Mesendoderm (in vitro differentiated cells): ENCODE measurements around the gene FUT2.

Source experiments
- DNase-seq: peaks from one replicate; pipeline ENCODE4 v3.0.0; 2013
- H2AK5ac ChIP-seq: 2 replicates; pipeline ENCODE4 v1.6.1; 2013; ENCODE audit warnings: low read length, inconsistent platforms
- H2BK120ac ChIP-seq: 2 replicates; pipeline ENCODE4 v1.6.1; 2013; ENCODE audit warnings: low read depth, mild to moderate bottlenecking, low read length, moderate library complexity, mixed read lengths
- H2BK15ac ChIP-seq: replicated peaks from 2 replicates; pipeline ENCODE4 v1.6.1; 2013; ENCODE audit warnings: low read depth, mild to moderate bottlenecking, moderate library complexity
- H2BK5ac ChIP-seq: 2 replicates; pipeline ENCODE4 v1.6.1; 2013; ENCODE audit warnings: low read length, inconsistent platforms
- H3K18ac ChIP-seq: 2 replicates; pipeline ENCODE4 v1.6.1; 2013; ENCODE audit warnings: mild to moderate bottlenecking, low read length, mixed read lengths
- H3K23ac ChIP-seq: one replicate; pipeline ENCODE4 v1.6.1; 2013; ENCODE audit warnings: low read length
- H3K27ac ChIP-seq: 2 replicates; pipeline ENCODE4 v1.5.1; 2013; ENCODE audit warnings: low read depth, mild to moderate bottlenecking, inconsistent platforms, low read length, moderate library complexity
- H3K27me3 ChIP-seq: 2 replicates; pipeline ENCODE4 v1.6.1; 2013; ENCODE audit warnings: low read length, control low read depth, mild to moderate bottlenecking, inconsistent platforms; ENCODE audit not compliant: insufficient read depth, poor library complexity
- H3K36me3 ChIP-seq: 2 replicates; pipeline ENCODE4 v1.6.1; 2013; ENCODE audit warnings: low read length, inconsistent platforms; ENCODE audit not compliant: control insufficient read depth, insufficient read depth
- H3K4ac ChIP-seq: one replicate; pipeline ENCODE4 v1.6.1; 2013; ENCODE audit warnings: low read depth, mild to moderate bottlenecking, low read length, moderate library complexity
- H3K4me1 ChIP-seq: 2 replicates; pipeline ENCODE4 v1.6.1; 2013; ENCODE audit warnings: low read depth, low read length, inconsistent platforms; ENCODE audit not compliant: control insufficient read depth
- H3K4me2 ChIP-seq: 2 replicates; pipeline ENCODE4 v1.6.1; 2013; ENCODE audit warnings: low read length
- H3K4me3 ChIP-seq: 2 replicates; pipeline ENCODE4 v1.5.1; 2013; ENCODE audit warnings: mild to moderate bottlenecking, low read length
- H3K56ac ChIP-seq: one replicate; pipeline ENCODE4 v1.6.1; 2013; ENCODE audit warnings: low read length
- H3K79me1 ChIP-seq: 2 replicates; pipeline ENCODE4 v1.6.1; 2013; ENCODE audit warnings: low read length, inconsistent platforms
- H3K79me2 ChIP-seq: 2 replicates; pipeline ENCODE4 v1.6.1; 2013; ENCODE audit warnings: mild to moderate bottlenecking, low read length; ENCODE audit not compliant: control insufficient read depth, insufficient read depth
- H3K9ac ChIP-seq: 2 replicates; pipeline ENCODE4 v1.6.1; 2013; ENCODE audit warnings: low read length, inconsistent platforms
- H4K5ac ChIP-seq: one replicate; pipeline ENCODE4 v1.6.1; 2013; ENCODE audit warnings: low read length
- H4K8ac ChIP-seq: one replicate; pipeline ENCODE4 v1.6.1; 2013; ENCODE audit warnings: low read depth, mild to moderate bottlenecking, control low read depth, low read length, moderate library complexity
- WGBS: extraction: QIAGEN DNeasy Blood & Tissue Kit; methylation state at CpG from one replicate; pipeline ENCODE4 v1.1.7; 2013; ENCODE audit warnings: low lambda C conversion rate, missing lambda C conversion rate; ENCODE audit not compliant: insufficient coverage; ENCODE audit errors: extremely low coverage; 5-methylcytosine and 5-hydroxymethylcytosine counted together

FUT2 gene

GRCh38 chr19:48659768-48660167 lies 36.0 kb upstream of the FUT2 start:
- H2BK120ac ChIP-seq: no peak overlapping the region
- H3K27me3 ChIP-seq: no peaks in the 10 kb centered on the region
- H3K4me3 ChIP-seq: no peak overlapping the region
- no peaks in the 10 kb centered on the region for H3K36me3 ChIP-seq
- no peak overlapping the region for H4K5ac ChIP-seq
- H2AK5ac ChIP-seq: no peak overlapping the region
- H3K4me2 ChIP-seq: no peak overlapping the region
- H3K18ac ChIP-seq: no peak overlapping the region
- H4K8ac ChIP-seq: no peak overlapping the region
- no peaks in the 10 kb centered on the region for H3K79me1 ChIP-seq
- no peak overlapping the region for H3K56ac ChIP-seq
- H3K4me1 ChIP-seq: peaks cover 5% of the 10 kb centered on the region
- no peak overlapping the region for H3K4ac ChIP-seq
- no CpG with 5 or more reads among the region's 5 CpGs for WGBS
- no peak overlapping the region for H2BK5ac ChIP-seq
- H3K9ac ChIP-seq: no peak overlapping the region
- H2BK15ac ChIP-seq: no peak overlapping the region
- no peak overlapping the region for H3K27ac ChIP-seq
- H3K23ac ChIP-seq: no peak overlapping the region
- H3K79me2 ChIP-seq: no peaks in the 10 kb centered on the region
- DNase-seq: no peak

- Histone ChIP-seq H2AK5ac (no peak overlapping the region), H3K18ac (no peak overlapping the region), H4K8ac (no peak overlapping the region), H3K23ac (no peak overlapping the region), H3K27me3 (no peaks in the 10 kb centered on the region), H3K4me1 (peaks cover 5% of the 10 kb centered on the region), H3K56ac (no peak overlapping the region), H2BK5ac (no peak overlapping the region), H2BK120ac (no peak overlapping the region), H3K4ac (no peak overlapping the region), H4K5ac (no peak overlapping the region), H3K9ac (no peak overlapping the region), H3K4me2 (no peak overlapping the region), H3K79me2 (no peaks in the 10 kb centered on the region), H3K36me3 (no peaks in the 10 kb centered on the region), H3K27ac (no peak overlapping the region), H2BK15ac (no peak overlapping the region), H3K4me3 (no peak overlapping the region), H3K79me1 (no peaks in the 10 kb centered on the region)
- no CpG with 5 or more reads among the region's 35 CpGs for WGBS
- DNase-seq: peak; percentile 86
Observed at GRCh38 chr19:48660852-48661710, 34.7 kb upstream of the FUT2 start.

GRCh38 chr19:48661711-48662090 lies 34.1 kb upstream of the FUT2 start:
- no peak overlapping the region for H3K9ac ChIP-seq
- no peaks in the 10 kb centered on the region for H3K79me2 ChIP-seq
- H3K27ac ChIP-seq: no peak overlapping the region
- no peak overlapping the region for H4K8ac ChIP-seq
- H3K79me1 ChIP-seq: no peaks in the 10 kb centered on the region
- H3K27me3 ChIP-seq: no peaks in the 10 kb centered on the region
- no peak overlapping the region for H2BK15ac ChIP-seq
- no peak overlapping the region for H3K18ac ChIP-seq
- no peak overlapping the region for H3K23ac ChIP-seq
- no CpG with 5 or more reads among the region's 50 CpGs for WGBS
- H2BK120ac ChIP-seq: no peak overlapping the region
- H2BK5ac ChIP-seq: no peak overlapping the region
- H3K4me2 ChIP-seq: no peak overlapping the region
- no peak overlapping the region for H3K56ac ChIP-seq
- no peak overlapping the region for H3K4ac ChIP-seq
- peaks cover 5% of the 10 kb centered on the region for H3K4me1 ChIP-seq
- no peaks in the 10 kb centered on the region for H3K36me3 ChIP-seq
- H3K4me3 ChIP-seq: no peak overlapping the region
- DNase-seq: no peak
- no peak overlapping the region for H2AK5ac ChIP-seq
- H4K5ac ChIP-seq: no peak overlapping the region

- H2BK5ac ChIP-seq: no peak overlapping the region
- H3K36me3 ChIP-seq: no peaks in the 10 kb centered on the region
- no peak overlapping the region for H3K4me3 ChIP-seq
- H3K79me1 ChIP-seq: no peaks in the 10 kb centered on the region
- no peak overlapping the region for H3K23ac ChIP-seq
- no CpG with 5 or more reads among the region's 4 CpGs for WGBS
- no peak overlapping the region for H4K5ac ChIP-seq
- H3K9ac ChIP-seq: no peak overlapping the region
- DNase-seq: no peak
- H2BK120ac ChIP-seq: no peak overlapping the region
- no peak overlapping the region for H3K4me2 ChIP-seq
- H3K27me3 ChIP-seq: no peaks in the 10 kb centered on the region
- H3K4ac ChIP-seq: no peak overlapping the region
- no peak overlapping the region for H4K8ac ChIP-seq
- no peak overlapping the region for H3K18ac ChIP-seq
- H3K27ac ChIP-seq: no peak overlapping the region
- H2AK5ac ChIP-seq: no peak overlapping the region
- no peaks in the 10 kb centered on the region for H3K4me1 ChIP-seq
- H2BK15ac ChIP-seq: no peak overlapping the region
- H3K56ac ChIP-seq: no peak overlapping the region
- no peaks in the 10 kb centered on the region for H3K79me2 ChIP-seq
Observed at GRCh38 chr19:48663667-48664066, 32.1 kb upstream of the FUT2 start.

GRCh38 chr19:48664476-48664875 lies 31.3 kb upstream of the FUT2 start:
- no peak overlapping the region for H4K5ac ChIP-seq
- H3K79me2 ChIP-seq: no peaks in the 10 kb centered on the region
- no CpG with 5 or more reads among the region's 14 CpGs for WGBS
- H3K23ac ChIP-seq: no peak overlapping the region
- H3K4me1 ChIP-seq: no peaks in the 10 kb centered on the region
- H2BK120ac ChIP-seq: no peak overlapping the region
- no peak overlapping the region for H3K27ac ChIP-seq
- no peaks in the 10 kb centered on the region for H3K36me3 ChIP-seq
- no peaks in the 10 kb centered on the region for H3K79me1 ChIP-seq
- H2AK5ac ChIP-seq: no peak overlapping the region
- H3K9ac ChIP-seq: no peak overlapping the region
- no peak overlapping the region for H2BK5ac ChIP-seq
- H3K56ac ChIP-seq: no peak overlapping the region
- H2BK15ac ChIP-seq: no peak overlapping the region
- no peak overlapping the region for H3K18ac ChIP-seq
- H3K4me3 ChIP-seq: no peak overlapping the region
- H3K4ac ChIP-seq: no peak overlapping the region
- H3K4me2 ChIP-seq: no peak overlapping the region
- no peak for DNase-seq
- no peak overlapping the region for H4K8ac ChIP-seq
- H3K27me3 ChIP-seq: no peaks in the 10 kb centered on the region

GRCh38 chr19:48665786-48666185 lies 30.0 kb upstream of the FUT2 start:
- no peaks in the 10 kb centered on the region for H3K79me2 ChIP-seq
- no peak overlapping the region for H4K5ac ChIP-seq
- H3K4me2 ChIP-seq: no peak overlapping the region
- no peak overlapping the region for H3K9ac ChIP-seq
- DNase-seq: no peak
- H3K18ac ChIP-seq: no peak overlapping the region
- H2BK120ac ChIP-seq: no peak overlapping the region
- H3K27me3 ChIP-seq: no peaks in the 10 kb centered on the region
- H3K27ac ChIP-seq: no peak overlapping the region
- no peak overlapping the region for H4K8ac ChIP-seq
- no peak overlapping the region for H3K23ac ChIP-seq
- no peak overlapping the region for H2BK5ac ChIP-seq
- WGBS: no CpG with 5 or more reads among the region's 6 CpGs
- no peaks in the 10 kb centered on the region for H3K36me3 ChIP-seq
- no peaks in the 10 kb centered on the region for H3K4me1 ChIP-seq
- no peak overlapping the region for H3K4ac ChIP-seq
- H2BK15ac ChIP-seq: no peak overlapping the region
- H2AK5ac ChIP-seq: no peak overlapping the region
- no peak overlapping the region for H3K4me3 ChIP-seq
- no peaks in the 10 kb centered on the region for H3K79me1 ChIP-seq
- no peak overlapping the region for H3K56ac ChIP-seq
